HCT116 (cell line): ENCODE measurements around the gene MIEN1. TPM values are rescaled to one million over a fixed set of nuclear protein-coding genes. Genes with fewer than 3 reads are reported as not detected.

ENCODE experiments used
- ATAC-seq: fragments of 200-7000 bp; cut with Tn5 transposase; 2 replicates; pipeline ENCODE4 v1.9.1; 2020; ENCODE audit warnings: mild to moderate bottlenecking, moderate library complexity
- BruUV-seq: library from RNA; stranded (reverse); fragments of 400-500 nt; replicated peaks from 2 replicates; lab custom pipeline; 2021; lab: Mats Ljungman, UMichigan
- CTCF ChIA-PET: fragments of 300-600 bp; sonication (Branson Sonifier 250); formaldehyde crosslinking; loops from one replicate; lab custom pipeline; 2021; ENCODE audit warnings: antibody characterized with exemption; lab: Charles Lee
- POLR2A ChIA-PET: fragments of 300-600, 350-600 bp; sonication (Branson Sonifier 250); formaldehyde crosslinking; loops from one replicate; lab custom pipeline; 2021; ENCODE audit warnings: antibody characterized with exemption; lab: Charles Lee
- RAD21 ChIA-PET, 2 experiments: fragments of 300-600 bp; sonication (Branson Sonifier 250); formaldehyde crosslinking; loops; one replicate each; lab custom pipeline; 2023; ENCODE audit warnings: low total read pairs in 2 of 2; ENCODE audit not compliant: uncharacterized antibody in 2 of 2, unreplicated experiment in 2 of 2, low non-redundant PET in 1 of 2; lab: Charles Lee
- DNase-seq: peaks from one replicate; pipeline ENCODE4 v3.0.0-alpha.2; 2010; ENCODE audit warnings: low read depth, low spot score
- H2AFZ ChIP-seq: fragments of 200-600 bp; shearing (Covaris generic), sonication (generic); 2 replicates; pipeline ENCODE4 v1.6.1; 2017; ENCODE audit warnings: low read depth, mixed run types, mixed read lengths, antibody characterized with exemption, low read length; ENCODE audit not compliant: poor library complexity, severe bottlenecking
- H3K27ac ChIP-seq: 2 replicates; pipeline ENCODE4 v1.5.1; 2012; ENCODE audit warnings: low read depth, low read length
- H3K27me3 ChIP-seq: fragments of 200-600 bp; sonication (generic); 2 replicates; pipeline ENCODE4 v1.6.1; 2016; ENCODE audit warnings: mixed run types, low read length, mixed read lengths; ENCODE audit not compliant: insufficient read depth
- H3K36me3 ChIP-seq, 2 experiments: fragments of 200-500 bp in 1 of 2; fragments of 200-600 bp in 1 of 2; sonication (Bioruptor generic) in 1 of 2; sonication (generic) in 1 of 2; 2 replicates each; pipeline versions ENCODE4 v1.5.1 to v1.6.1; 2014 to 2016; ENCODE audit warnings: low read length in 2 of 2, inconsistent platforms in 1 of 2, mixed read lengths in 1 of 2, mixed run types in 1 of 2; ENCODE audit not compliant: insufficient read depth in 2 of 2, control insufficient read depth in 1 of 2
- H3K4me1 ChIP-seq, 2 experiments: fragments of 200-600 bp in 1 of 2; sonication (generic) in 1 of 2; 2 replicates each; pipeline versions ENCODE4 v1.5.1 to v1.6.1; 2012 to 2017; ENCODE audit warnings: low read length in 2 of 2, inconsistent platforms in 1 of 2, mild to moderate bottlenecking in 1 of 2, mixed read lengths in 1 of 2, mixed run types in 1 of 2, moderate library complexity in 1 of 2; ENCODE audit not compliant: insufficient read depth in 2 of 2, control insufficient read depth in 1 of 2
- H3K4me2 ChIP-seq: fragments of 200-600 bp; sonication (generic); 2 replicates; pipeline ENCODE4 v1.6.1; 2017; ENCODE audit warnings: mixed run types, low read length, mixed read lengths
- H3K4me3 ChIP-seq, 2 experiments: fragments of 200-600 bp in 1 of 2; sonication (generic) in 1 of 2; replicated peaks in 1 of 2; 2 replicates each; pipeline ENCODE4 v1.5.1; 2011 to 2016; ENCODE audit warnings: low read length in 2 of 2, control low read depth in 1 of 2, low read depth in 1 of 2, mild to moderate bottlenecking in 1 of 2, mixed read lengths in 1 of 2, mixed run types in 1 of 2
- H3K79me2 ChIP-seq: fragments of 200-600 bp; sonication (generic); 2 replicates; pipeline ENCODE4 v1.6.1; 2017; ENCODE audit warnings: mild to moderate bottlenecking, mixed run types, low read length, moderate library complexity, mixed read lengths; ENCODE audit not compliant: insufficient read depth
- H3K9ac ChIP-seq: fragments of 200-600 bp; sonication (generic); 2 replicates; pipeline ENCODE4 v1.6.1; 2016; ENCODE audit warnings: low read length, mixed read lengths
- H3K9me2 ChIP-seq: fragments of 200-600 bp; sonication (generic), shearing (Covaris generic); 2 replicates; pipeline ENCODE4 v1.6.1; 2017; ENCODE audit warnings: mixed run types, mild to moderate bottlenecking, moderate library complexity; ENCODE audit not compliant: insufficient read depth
- H3K9me3 ChIP-seq, 2 experiments: fragments of 200-500 bp in 1 of 2; fragments of 200-600 bp in 1 of 2; sonication (Bioruptor generic) in 1 of 2; sonication (generic) in 1 of 2; 2 replicates each; pipeline ENCODE4 v1.6.1; 2014 to 2017; ENCODE audit warnings: low read length in 2 of 2, mixed read lengths in 2 of 2, inconsistent platforms in 1 of 2, low read depth in 1 of 2, mild to moderate bottlenecking in 1 of 2, mixed run types in 1 of 2, moderate library complexity in 1 of 2; ENCODE audit not compliant: control insufficient read depth in 1 of 2, insufficient read depth in 1 of 2
- H4K20me1 ChIP-seq: fragments of 200-600 bp; sonication (generic), shearing (Covaris generic); 2 replicates; pipeline ENCODE4 v1.6.1; 2017; ENCODE audit warnings: mixed run types, mild to moderate bottlenecking, moderate library complexity; ENCODE audit not compliant: insufficient read depth
- CEBPB ChIP-seq: IDR thresholded peaks from 2 replicates; pipeline ENCODE4 v1.6.1; 2012; ENCODE audit warnings: low read depth
- ELF1 ChIP-seq: IDR thresholded peaks from 2 replicates; pipeline ENCODE4 v1.6.1; 2012; ENCODE audit warnings: low read depth, borderline replicate concordance
- EZH2 ChIP-seq: fragments of 200-600 bp; sonication (generic); IDR thresholded peaks from 2 replicates; pipeline ENCODE4 v1.6.1; 2017; ENCODE audit warnings: antibody characterized with exemption, mixed run types
- FOSL1 ChIP-seq: IDR thresholded peaks from 2 replicates; pipeline ENCODE4 v1.6.1; 2012; ENCODE audit warnings: low read depth
- POLR2AphosphoS5 ChIP-seq: IDR thresholded peaks from 2 replicates; pipeline ENCODE4 v1.6.1; 2011; ENCODE audit warnings: mild to moderate bottlenecking, low read depth, low read length, moderate library complexity
- SP1 ChIP-seq: IDR thresholded peaks from 2 replicates; pipeline ENCODE4 v1.6.1; 2012; ENCODE audit warnings: low read depth
- TCF7L2 ChIP-seq: IDR thresholded peaks from 2 replicates; pipeline ENCODE4 v1.7.0; 2011; ENCODE audit warnings: borderline replicate concordance, inconsistent platforms; ENCODE audit not compliant: insufficient read depth, insufficient read length; ENCODE audit errors: extremely low read depth
- YY1 ChIP-seq: IDR thresholded peaks from 2 replicates; pipeline ENCODE4 v1.6.1; 2011; ENCODE audit warnings: low read length, low read depth, moderate library complexity, mild to moderate bottlenecking; ENCODE audit not compliant: insufficient replicate concordance; ENCODE audit errors: extremely low read depth
- intact Hi-C: fragments of 100-400 bp; cut with micrococcal nuclease; formaldehyde crosslinking; loops from 2 replicates; pipeline ENCODE4 v1.10.0; 2022
- total RNA-seq: library from RNA; stranded (reverse); gene quantifications from one replicate; pipeline ENCODE4 v1.2.1, GENCODE V29; 2021; ENCODE audit not compliant: unreplicated experiment
- TF ChIP-seq, protein P1 (sequence below): IDR thresholded peaks from 2 replicates; pipeline ENCODE4 v1.6.1; 2012; ENCODE audit warnings: low read depth

MIEN1 gene
- total RNA-seq, 1 experiment from 2014 or later = 73.9 TPM

DNA sequence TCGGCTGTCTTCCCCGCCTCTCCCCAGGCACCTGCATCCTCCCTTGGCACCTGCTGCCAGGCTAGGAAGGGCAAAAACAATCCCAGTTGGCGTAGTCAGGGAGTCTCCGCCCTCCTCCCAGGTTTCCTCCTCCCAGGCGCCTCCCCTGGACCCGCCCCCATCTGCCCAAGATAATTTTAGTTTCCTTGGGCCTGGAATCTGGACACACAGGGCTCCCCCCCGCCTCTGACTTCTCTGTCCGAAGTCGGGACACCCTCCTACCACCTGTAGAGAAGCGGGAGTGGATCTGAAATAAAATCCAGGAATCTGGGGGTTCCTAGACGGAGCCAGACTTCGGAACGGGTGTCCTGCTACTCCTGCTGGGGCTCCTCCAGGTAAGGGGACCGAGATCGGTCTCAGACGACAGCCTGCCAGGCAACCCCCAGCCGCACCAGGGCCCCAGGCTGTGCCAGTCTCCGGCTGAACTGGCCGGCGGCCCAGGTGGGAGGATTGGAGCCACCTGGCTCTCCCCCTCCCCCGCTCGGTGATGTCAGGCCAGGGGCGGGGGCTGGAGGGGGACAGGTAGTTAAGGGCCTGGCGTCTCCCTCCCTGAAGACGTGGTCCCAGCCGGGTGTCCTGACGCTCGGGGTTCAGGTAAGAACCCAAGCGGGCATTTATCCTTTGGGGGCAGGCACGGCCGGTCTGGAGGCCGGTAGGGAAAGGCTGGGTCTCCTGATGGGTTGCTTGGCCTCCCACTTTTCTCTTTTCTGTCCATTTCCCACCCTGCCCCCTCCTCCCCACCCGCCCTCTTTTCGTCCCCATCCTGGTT lies 7.6 kb upstream of the MIEN1 start, which contains the start of gene GRB7 (continued):
- TF ChIP-seq, protein P1, sequence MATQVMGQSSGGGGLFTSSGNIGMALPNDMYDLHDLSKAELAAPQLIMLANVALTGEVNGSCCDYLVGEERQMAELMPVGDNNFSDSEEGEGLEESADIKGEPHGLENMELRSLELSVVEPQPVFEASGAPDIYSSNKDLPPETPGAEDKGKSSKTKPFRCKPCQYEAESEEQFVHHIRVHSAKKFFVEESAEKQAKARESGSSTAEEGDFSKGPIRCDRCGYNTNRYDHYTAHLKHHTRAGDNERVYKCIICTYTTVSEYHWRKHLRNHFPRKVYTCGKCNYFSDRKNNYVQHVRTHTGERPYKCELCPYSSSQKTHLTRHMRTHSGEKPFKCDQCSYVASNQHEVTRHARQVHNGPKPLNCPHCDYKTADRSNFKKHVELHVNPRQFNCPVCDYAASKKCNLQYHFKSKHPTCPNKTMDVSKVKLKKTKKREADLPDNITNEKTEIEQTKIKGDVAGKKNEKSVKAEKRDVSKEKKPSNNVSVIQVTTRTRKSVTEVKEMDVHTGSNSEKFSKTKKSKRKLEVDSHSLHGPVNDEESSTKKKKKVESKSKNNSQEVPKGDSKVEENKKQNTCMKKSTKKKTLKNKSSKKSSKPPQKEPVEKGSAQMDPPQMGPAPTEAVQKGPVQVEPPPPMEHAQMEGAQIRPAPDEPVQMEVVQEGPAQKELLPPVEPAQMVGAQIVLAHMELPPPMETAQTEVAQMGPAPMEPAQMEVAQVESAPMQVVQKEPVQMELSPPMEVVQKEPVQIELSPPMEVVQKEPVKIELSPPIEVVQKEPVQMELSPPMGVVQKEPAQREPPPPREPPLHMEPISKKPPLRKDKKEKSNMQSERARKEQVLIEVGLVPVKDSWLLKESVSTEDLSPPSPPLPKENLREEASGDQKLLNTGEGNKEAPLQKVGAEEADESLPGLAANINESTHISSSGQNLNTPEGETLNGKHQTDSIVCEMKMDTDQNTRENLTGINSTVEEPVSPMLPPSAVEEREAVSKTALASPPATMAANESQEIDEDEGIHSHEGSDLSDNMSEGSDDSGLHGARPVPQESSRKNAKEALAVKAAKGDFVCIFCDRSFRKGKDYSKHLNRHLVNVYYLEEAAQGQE = no peak
- no peak for TF ChIP-seq TCF7L2
- TF ChIP-seq POLR2AphosphoS5 = peak; percentile 70

DNA sequence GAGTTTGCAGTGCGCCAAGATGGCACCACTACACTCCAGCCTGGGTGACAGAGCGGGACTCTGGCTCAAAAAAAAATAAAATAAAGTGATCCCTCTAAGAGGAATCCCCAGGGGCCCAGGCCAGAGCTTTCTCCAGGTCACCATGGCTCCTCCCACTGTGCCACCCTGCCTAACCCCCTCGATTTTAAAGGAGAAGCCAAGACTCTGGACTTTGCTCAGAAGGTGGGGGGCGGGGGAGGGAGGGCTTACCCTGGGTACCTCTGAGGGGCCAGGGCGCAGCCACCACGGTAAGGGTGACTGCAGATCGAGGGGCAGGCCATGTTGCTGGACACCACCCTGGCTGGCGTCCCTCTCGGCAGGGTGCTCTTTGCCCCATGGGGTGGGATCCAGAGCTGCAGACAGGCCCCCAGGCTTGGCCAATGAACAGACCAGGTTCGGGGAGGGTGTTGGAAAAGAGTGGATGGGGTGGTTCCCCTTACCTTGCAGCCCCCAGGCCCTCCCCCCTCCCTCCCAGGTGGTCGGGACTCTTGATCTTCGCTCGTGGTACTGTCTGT lies 7.0 kb upstream of the MIEN1 start:
- Histone ChIP-seq H3K27ac (peak overlapping the region; percentile 92), H3K36me3 (0 out of 4 replicates have a peak, but pooled peaks cover 0 to under 1% of the 10 kb centered on the region in 2 experiments), H3K4me3 (peak overlapping the region; percentile 69 to 84), H3K9me3 (no peaks in the 10 kb centered on the region), H2AFZ (no peak overlapping the region), H3K27me3 (no peaks in the 10 kb centered on the region), H3K9ac (peak overlapping the region; percentile 77), H3K9me2 (no peaks in the 10 kb centered on the region), H3K79me2 (peaks cover 22% of the 10 kb centered on the region; the same call in 1 of the 2 replicates), H3K4me1 (peaks cover 34 to 59% of the 10 kb centered on the region in 2 experiments), H4K20me1 (no peaks in the 10 kb centered on the region), H3K4me2 (peak overlapping the region; percentile 100)
- ChIA-PET CTCF (interaction anchor here (1.1 kb wide), 1 partner anchor 116 kb away, joined by 3 read pairs; no protein-coding TSS in a partner anchor), RAD21 (interaction anchor here in 1 of 2 experiments (0.6 kb wide), 1 partner anchor 31 kb away, joined by 5 read pairs; no protein-coding TSS in a partner anchor), POLR2A (no interaction called here)
- DNase-seq (no peak), ATAC-seq (peak; percentile 11)
- BruUV-seq = no TSS peak
- intact Hi-C loops = loop anchor here (5.0 to 10.0 kb wide), 2 partner anchors 115 to 218 kb away; no protein-coding TSS in a partner anchor
- TF ChIP-seq ELF1 = no peak
- no peak for TF ChIP-seq FOSL1
- TF ChIP-seq CEBPB = no peak
- TF ChIP-seq SP1 = no peak
- TF ChIP-seq TCF7L2 = no peak
- no peak for TF ChIP-seq YY1
- TF ChIP-seq POLR2AphosphoS5 = no peak
- no peak for TF ChIP-seq EZH2
